ENCODE results near the gene EVPL. TPM values are rescaled to one million over a fixed set of nuclear protein-coding genes. Genes with fewer than 3 reads are reported as not detected.
"Not testable (repeated sequence)": the region's sequence is repeated elsewhere in the genome, so short reads cannot be mapped to it uniquely, and the experiment has no call there.

The EVPL gene
- not detected in 2 replicates for total RNA-seq (2012; rRNA removed)

DNA sequence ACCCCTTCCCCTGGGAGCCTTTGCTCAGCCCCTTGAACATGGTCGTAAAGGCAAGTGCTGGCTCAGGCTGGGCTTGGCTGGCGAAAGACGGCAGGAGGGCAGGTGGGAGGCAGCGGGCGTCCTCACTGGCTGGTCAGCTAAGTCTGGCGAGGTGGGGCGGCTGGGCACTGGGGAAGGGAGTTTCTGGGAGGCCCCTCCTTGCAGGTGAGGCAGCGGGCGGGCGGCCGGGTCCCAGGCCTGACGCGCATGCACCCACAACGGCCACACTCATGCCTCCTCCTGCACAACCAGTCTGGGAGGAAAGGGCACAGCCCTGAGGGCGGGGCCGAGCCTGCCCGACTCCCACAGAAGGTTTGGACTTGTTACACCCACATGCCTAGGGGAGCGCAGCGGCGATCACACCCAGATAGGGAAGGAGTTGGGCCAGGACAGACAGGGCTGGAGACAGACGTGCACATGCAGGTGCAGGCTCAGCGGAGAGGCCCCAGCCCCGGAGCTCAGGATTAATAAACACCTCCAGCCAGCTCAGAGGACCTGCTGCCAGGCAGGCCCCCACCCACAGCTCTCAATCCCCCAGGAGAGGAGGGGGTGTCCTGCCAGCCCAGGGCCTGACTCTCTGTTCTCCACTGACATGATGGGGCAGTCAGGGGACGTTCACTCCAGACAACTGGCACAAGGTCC lies at the start of gene EVPL:
Gene EVPL (minus strand): TSS at position 148 of the 681 bp plus-strand sequence. CDS start 108 bp downstream, at position 40.
- Histone ChIP-seq H3K9me3 (replicated peaks; ENCODE audit: low read length) (no peaks in the 10 kb centered on the region), H3K4me1 (ENCODE audit: control insufficient read depth, insufficient read depth, low read length) (peaks cover 12% of the 10 kb centered on the region), H3K36me3 (ENCODE audit: insufficient read depth, low read length) (no peaks in the 10 kb centered on the region), H3K4me2 (ENCODE audit: low read length) (no peak within 1 kb of the TSS), H3K4me3 (ENCODE audit: low read length) (no peak within 1 kb of the TSS), H3K9ac (ENCODE audit: low read depth, low read length) (no peak within 1 kb of the TSS), H3K27me3 (ENCODE audit: control insufficient read depth, insufficient read depth, low read length) (no peaks in the 10 kb centered on the region)

- H3K4me3 ChIP-seq (ENCODE audit: low read length) = no peak overlapping the region
- no peaks in the 10 kb centered on the region for H3K4me1 ChIP-seq (ENCODE audit: control insufficient read depth, insufficient read depth, low read length)
These were observed 49.1 kb upstream of the EVPL start for GRCh38 chr17:76076146-76076764.

GRCh38 chr17:76075364-76076145 lies 48.4 kb upstream of the EVPL start:
- no peak overlapping the region for H3K4me3 ChIP-seq (ENCODE audit: low read length)
- H3K36me3 ChIP-seq (ENCODE audit: insufficient read depth, low read length) = no peaks in the 10 kb centered on the region
- no peak overlapping the region for H3K9ac ChIP-seq (ENCODE audit: low read depth, low read length)
- H3K9me3 ChIP-seq (replicated peaks; ENCODE audit: low read length) = no peaks in the 10 kb centered on the region
- peak overlapping the region; percentile 30 for H3K4me2 ChIP-seq (ENCODE audit: low read length)
- H3K27me3 ChIP-seq (ENCODE audit: control insufficient read depth, insufficient read depth, low read length) = peaks cover 70% of the 10 kb centered on the region
- H3K4me1 ChIP-seq (ENCODE audit: control insufficient read depth, insufficient read depth, low read length) = peaks cover 5% of the 10 kb centered on the region

More at GRCh38 chr17:76076146-76076764, 49.1 kb upstream of the EVPL start:
- Histone ChIP-seq H3K9me3 (replicated peaks; ENCODE audit: low read length) (no peaks in the 10 kb centered on the region), H3K9ac (ENCODE audit: low read depth, low read length) (no peak overlapping the region), H3K4me2 (ENCODE audit: low read length) (no peak overlapping the region), H3K36me3 (ENCODE audit: insufficient read depth, low read length) (no peaks in the 10 kb centered on the region), H3K27me3 (ENCODE audit: control insufficient read depth, insufficient read depth, low read length) (peaks cover 76% of the 10 kb centered on the region)

- H3K9ac ChIP-seq (ENCODE audit: low read depth, low read length) = no peak within 1 kb of the TSS
- no peaks in the 10 kb centered on the region for H3K9me3 ChIP-seq (replicated peaks; ENCODE audit: low read length)
- H3K27me3 ChIP-seq (ENCODE audit: control insufficient read depth, insufficient read depth, low read length) = peaks cover 61% of the 10 kb centered on the region
- peak within 1 kb of the TSS; percentile 30 for H3K4me2 ChIP-seq (ENCODE audit: low read length)
- H3K4me3 ChIP-seq (ENCODE audit: low read length) = no peak within 1 kb of the TSS
- H3K36me3 ChIP-seq (ENCODE audit: insufficient read depth, low read length) = no peaks in the 10 kb centered on the region
- H3K4me1 ChIP-seq (ENCODE audit: control insufficient read depth, insufficient read depth, low read length) = peaks cover 8% of the 10 kb centered on the region
These were observed 47.6 kb upstream of the EVPL start, which contains the start of gene GALR2 for GRCh38 chr17:76074390-76075363. TSS of gene GALR2 (plus strand) at chr17:76074781. CDS start at chr17:76074884, 103 bp downstream.

GRCh38 chr17:76072148-76072858 lies 45.2 kb upstream of the EVPL start, which contains the start of gene SRP68:
TSS of gene SRP68 (minus strand) at chr17:76072517. CDS start at chr17:76072491, 26 bp downstream.
- H3K9ac ChIP-seq (ENCODE audit: low read depth, low read length) = peak within 1 kb of the TSS; percentile 97
- H3K36me3 ChIP-seq (ENCODE audit: insufficient read depth, low read length) = peaks cover 9% of the 10 kb centered on the region
- peak within 1 kb of the TSS; percentile 78 for H3K4me3 ChIP-seq (ENCODE audit: low read length)
- no peaks in the 10 kb centered on the region for H3K9me3 ChIP-seq (replicated peaks; ENCODE audit: low read length)
- peaks cover 8% of the 10 kb centered on the region for H3K4me1 ChIP-seq (ENCODE audit: control insufficient read depth, insufficient read depth, low read length)
- peaks cover 37% of the 10 kb centered on the region for H3K27me3 ChIP-seq (ENCODE audit: control insufficient read depth, insufficient read depth, low read length)
- H3K4me2 ChIP-seq (ENCODE audit: low read length) = peak within 1 kb of the TSS; percentile 94

DNA sequence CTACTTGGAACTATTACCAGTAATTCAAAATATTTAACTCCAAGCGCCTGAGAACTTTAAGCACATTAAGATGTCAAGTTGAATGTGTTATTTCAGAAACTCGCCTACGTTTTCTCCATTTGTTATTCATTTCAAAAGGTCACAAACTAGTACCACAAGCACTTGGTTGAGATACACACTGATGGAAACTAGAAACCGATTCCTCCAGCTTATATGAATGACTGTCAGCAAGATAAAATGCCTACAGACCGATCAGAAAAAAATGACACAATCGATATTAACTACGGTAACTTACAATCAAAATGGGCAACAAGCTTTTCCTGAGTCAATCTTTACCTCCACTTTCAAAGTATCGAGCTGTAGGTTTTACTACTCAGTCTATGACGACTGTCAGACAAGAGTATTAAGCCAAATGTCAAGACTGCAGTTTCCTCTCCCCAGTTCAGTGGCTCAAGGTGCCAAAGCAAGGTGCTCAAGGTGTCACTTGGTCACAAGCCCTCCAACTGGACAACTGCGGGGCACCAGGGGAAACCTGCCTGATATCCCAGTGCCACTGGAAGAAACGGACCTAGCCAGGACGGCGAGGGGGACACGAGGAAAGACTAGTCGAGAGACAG lies 44.5 kb upstream of the EVPL start:
- Histone ChIP-seq H3K9ac (ENCODE audit: low read depth, low read length) (peak overlapping the region; percentile 97), H3K36me3 (ENCODE audit: insufficient read depth, low read length) (peaks cover 14% of the 10 kb centered on the region), H3K4me2 (ENCODE audit: low read length) (peak overlapping the region; percentile 92), H3K27me3 (ENCODE audit: control insufficient read depth, insufficient read depth, low read length) (peaks cover 31% of the 10 kb centered on the region), H3K9me3 (replicated peaks; ENCODE audit: low read length) (no peaks in the 10 kb centered on the region), H3K4me3 (ENCODE audit: low read length) (peak overlapping the region; percentile 78), H3K4me1 (ENCODE audit: control insufficient read depth, insufficient read depth, low read length) (peaks cover 8% of the 10 kb centered on the region)

GRCh38 chr17:76065775-76066174 lies 38.7 kb upstream of the EVPL start:
- no peak overlapping the region for H3K4me2 ChIP-seq (ENCODE audit: low read length)
- H3K4me1 ChIP-seq (ENCODE audit: control insufficient read depth, insufficient read depth, low read length) = peaks cover 5% of the 10 kb centered on the region
- H3K4me3 ChIP-seq (ENCODE audit: low read length) = no peak overlapping the region
- H3K9me3 ChIP-seq (replicated peaks; ENCODE audit: low read length) = no peaks in the 10 kb centered on the region
- H3K27me3 ChIP-seq (ENCODE audit: control insufficient read depth, insufficient read depth, low read length) = no peaks in the 10 kb centered on the region
- H3K9ac ChIP-seq (ENCODE audit: low read depth, low read length) = no peak overlapping the region
- H3K36me3 ChIP-seq (ENCODE audit: insufficient read depth, low read length) = peaks cover 55% of the 10 kb centered on the region

DNA sequence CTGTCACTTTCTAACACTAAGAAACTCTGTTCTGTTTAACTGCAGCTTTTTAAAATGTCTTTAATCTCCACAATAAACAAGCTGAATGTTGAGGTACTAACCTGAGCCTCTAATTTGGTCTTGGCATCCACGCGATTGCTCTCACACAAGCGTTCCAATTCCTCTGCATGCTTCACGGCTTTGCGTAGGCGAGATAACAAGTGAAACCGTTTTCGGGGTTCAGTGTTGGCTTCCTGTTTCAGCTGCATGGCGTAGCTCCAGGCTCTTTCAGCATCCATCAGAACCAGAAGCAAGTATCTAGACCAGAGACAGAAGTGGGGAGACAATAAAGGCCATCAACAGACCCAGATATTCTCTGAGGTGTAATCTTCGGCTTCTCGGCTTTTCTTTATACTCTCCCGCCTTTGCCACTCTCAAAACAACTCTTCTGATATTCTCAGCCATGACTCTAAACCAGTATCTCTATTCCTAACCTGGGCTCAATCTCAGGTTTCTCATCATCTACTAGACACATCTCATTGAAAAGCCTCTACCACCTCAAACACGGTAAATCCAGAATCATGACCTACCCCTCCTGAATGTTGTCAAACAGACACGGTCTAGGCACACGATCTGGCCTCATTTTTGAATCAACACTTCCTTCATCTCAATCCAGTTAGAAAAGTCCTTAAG lies 36.9 kb upstream of the EVPL start:
- no peak overlapping the region for H3K4me2 ChIP-seq (ENCODE audit: low read length)
- H3K36me3 ChIP-seq (ENCODE audit: insufficient read depth, low read length) = peaks cover 63% of the 10 kb centered on the region
- H3K9me3 ChIP-seq (replicated peaks; ENCODE audit: low read length) = no peaks in the 10 kb centered on the region
- H3K9ac ChIP-seq (ENCODE audit: low read depth, low read length) = no peak overlapping the region
- no peaks in the 10 kb centered on the region for H3K4me1 ChIP-seq (ENCODE audit: control insufficient read depth, insufficient read depth, low read length)
- no peaks in the 10 kb centered on the region for H3K27me3 ChIP-seq (ENCODE audit: control insufficient read depth, insufficient read depth, low read length)
- H3K4me3 ChIP-seq (ENCODE audit: low read length) = no peak overlapping the region

DNA sequence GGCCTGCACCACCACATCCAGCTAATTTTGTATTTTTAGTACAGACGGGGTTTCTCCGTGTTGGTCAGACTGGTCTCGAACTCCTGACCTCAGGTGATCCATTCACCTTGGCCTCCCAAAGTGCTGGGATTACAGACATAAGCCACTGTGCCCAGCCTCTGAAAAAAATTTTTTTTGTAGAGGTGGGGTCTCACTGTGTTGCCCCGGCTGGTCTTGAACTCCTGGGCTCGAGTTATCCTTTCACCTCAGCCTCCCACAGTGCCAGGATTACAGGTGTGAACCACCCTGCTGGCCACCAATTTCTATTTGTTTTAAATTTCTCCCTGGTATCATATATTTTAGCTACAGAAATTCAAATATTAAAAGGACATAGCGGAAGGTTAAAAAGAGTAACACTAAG lies 31.2 kb upstream of the EVPL start:
- not testable (repeated sequence) for H3K4me1 ChIP-seq (ENCODE audit: control insufficient read depth, insufficient read depth, low read length); H3K4me3 ChIP-seq (ENCODE audit: low read length); H3K4me2 ChIP-seq (ENCODE audit: low read length); H3K9ac ChIP-seq (ENCODE audit: low read depth, low read length); H3K9me3 ChIP-seq (replicated peaks; ENCODE audit: low read length); H3K27me3 ChIP-seq (ENCODE audit: control insufficient read depth, insufficient read depth, low read length)
- H3K36me3 ChIP-seq (ENCODE audit: insufficient read depth, low read length) = peaks cover 63% of the 10 kb centered on the region
